Suppressor macrophage treated with lipopolysaccharide for 4 hours (primary cell): Measurements from ENCODE around the gene DLG2.
"Not testable (repeated sequence)": the region's sequence is repeated elsewhere in the genome, so short reads cannot be mapped to it uniquely, and the experiment has no call there.

ENCODE experiments used
- DNase-seq: peaks from one replicate; pipeline ENCODE4 v3.0.0-alpha.2; 2020

DLG2 gene

GRCh38 chr11:85634747-85635146 is 7.6 kb upstream of the DLG2 start:
- DNase-seq: no peak

GRCh38 chr11:85628771-85629341 is 1.7 kb upstream of the DLG2 start:
- peak; percentile 46 for DNase-seq

GRCh38 chr11:85627998-85628770 is 1.0 kb upstream of the DLG2 start, which contains the start of gene TMEM126B:
TMEM126B (plus strand) TSS chr11:85628593; CDS start chr11:85628608, 15 bp downstream.
- peak; percentile 98 for DNase-seq

- no peak for DNase-seq
These were observed 648 bp downstream of the DLG2 start for GRCh38 chr11:85626496-85626895.

GRCh38 chr11:85620256-85620655 is 6.9 kb downstream of the DLG2 start:
- DNase-seq: no peak

GRCh38 chr11:85619499-85619898 is 7.6 kb downstream of the DLG2 start:
- DNase-seq: no peak

GRCh38 chr11:85611643-85612042 is 15.5 kb downstream of the DLG2 start:
- DNase-seq: peak; percentile 40

- DNase-seq: peak; percentile 18
These were observed 17.9 kb downstream of the DLG2 start for GRCh38 chr11:85609286-85609685.

- DNase-seq: not testable (repeated sequence)
These were observed 18.5 kb downstream of the DLG2 start for GRCh38 chr11:85608621-85609020.

- not testable (repeated sequence) for DNase-seq
These were observed 20.9 kb downstream of the DLG2 start for GRCh38 chr11:85606237-85606636.

GRCh38 chr11:85603220-85603619 is 23.9 kb downstream of the DLG2 start:
- no peak for DNase-seq

GRCh38 chr11:85602526-85603213 is 24.5 kb downstream of the DLG2 start:
- peak; percentile 51 for DNase-seq

- DNase-seq: no peak
These were observed 28.1 kb downstream of the DLG2 start for GRCh38 chr11:85599083-85599482.

- DNase-seq: no peak
These were observed 30.3 kb downstream of the DLG2 start for GRCh38 chr11:85596886-85597285.

- peak; percentile 68 for DNase-seq
These were observed 31.8 kb downstream of the DLG2 start for GRCh38 chr11:85595285-85595884.

GRCh38 chr11:85590848-85591483 is 36.2 kb downstream of the DLG2 start:
- DNase-seq: peak; percentile 15

- no peak for DNase-seq
These were observed 37.8 kb downstream of the DLG2 start for GRCh38 chr11:85589373-85589772.

GRCh38 chr11:85582111-85582510 is 45.0 kb downstream of the DLG2 start:
- no peak for DNase-seq

GRCh38 chr11:85575388-85575787 is 51.8 kb downstream of the DLG2 start:
- DNase-seq: no peak

GRCh38 chr11:85572056-85572455 is 55.1 kb downstream of the DLG2 start:
- DNase-seq: no peak

- DNase-seq: no peak
These were observed 57.6 kb downstream of the DLG2 start for GRCh38 chr11:85569525-85569924.

GRCh38 chr11:85558411-85558810 is 68.7 kb downstream of the DLG2 start:
- DNase-seq: no peak

- no peak for DNase-seq
These were observed 75.3 kb downstream of the DLG2 start for GRCh38 chr11:85551881-85552280.
